ENCODE results near the gene TRIOBP. TPM values are rescaled to one million over a fixed set of nuclear protein-coding genes. Genes with fewer than 3 reads are reported as not detected.
A peak's percentile ranks its signal among the peaks of the same experiment; 100 is the strongest.

The TRIOBP gene
- total RNA-seq, 1 donor from 2014 or later, result 42.9 TPM

DNA sequence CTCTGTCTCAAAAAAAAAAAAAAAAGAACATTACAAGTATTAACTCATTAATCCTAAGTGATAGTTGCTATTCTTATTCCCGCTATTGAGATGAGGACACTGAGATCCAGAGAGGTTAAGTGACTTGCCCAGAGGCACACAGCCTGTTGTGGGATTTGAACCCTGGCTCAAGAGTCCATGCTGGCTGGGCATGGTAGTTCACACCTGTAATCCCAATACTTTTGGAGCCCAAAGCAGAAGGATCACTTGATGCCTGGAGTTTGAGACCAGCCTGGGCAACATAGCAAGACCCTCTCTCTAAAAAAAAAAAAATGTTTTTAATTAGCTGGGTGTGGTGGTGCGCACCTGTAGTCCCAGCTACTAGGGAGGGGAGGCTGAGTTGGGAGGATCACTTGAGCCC is 115.0 kb downstream of the TRIOBP start:
- H3K27ac Mint-ChIP-seq, result no peak overlapping the region
- no peak for DNase-seq (ENCODE audit: extremely low spot score, unreplicated experiment)
- H3K36me3 Mint-ChIP-seq, result no peaks in the 10 kb centered on the region
- H3K9me3 Mint-ChIP-seq, result no peaks in the 10 kb centered on the region
- H3K4me3 Mint-ChIP-seq, result no peak overlapping the region
- no peaks in the 10 kb centered on the region for H3K27me3 Mint-ChIP-seq
- no peak for TF ChIP-seq CTCF (conservative IDR thresholded peaks at IDR 0.05)
- peaks cover 3% of the 10 kb centered on the region for H3K4me1 Mint-ChIP-seq (ENCODE audit: unreplicated experiment)

GRCh38 chr22:37812869-37813678 is 116.2 kb downstream of the TRIOBP start:
- H3K36me3 Mint-ChIP-seq, result no peaks in the 10 kb centered on the region
- DNase-seq (ENCODE audit: extremely low spot score, unreplicated experiment), result no peak
- H3K9me3 Mint-ChIP-seq, result no peaks in the 10 kb centered on the region

GRCh38 chr22:37815593-37815992 is 118.7 kb downstream of the TRIOBP start:
- no peak for TF ChIP-seq CTCF (conservative IDR thresholded peaks at IDR 0.05)
- no peaks in the 10 kb centered on the region for H3K36me3 Mint-ChIP-seq
- H3K4me3 Mint-ChIP-seq, result no peak overlapping the region
- H3K4me1 Mint-ChIP-seq (ENCODE audit: unreplicated experiment), result peaks cover 7% of the 10 kb centered on the region
- DNase-seq (ENCODE audit: extremely low spot score, unreplicated experiment), result no peak
- H3K27me3 Mint-ChIP-seq, result peaks cover 17% of the 10 kb centered on the region
- H3K9me3 Mint-ChIP-seq, result no peaks in the 10 kb centered on the region
- H3K27ac Mint-ChIP-seq, result no peak overlapping the region

More at GRCh38 chr22:37812869-37813678, 116.2 kb downstream of the TRIOBP start:
- Mint-ChIP-seq H3K4me3 (no peak overlapping the region), H3K27ac (peak overlapping the region; percentile 26), H3K27me3 (peaks cover 2% of the 10 kb centered on the region), H3K4me1 (ENCODE audit: unreplicated experiment) (peaks cover 10% of the 10 kb centered on the region)
- TF ChIP-seq CTCF (conservative IDR thresholded peaks at IDR 0.05), result no peak

- H3K4me3 Mint-ChIP-seq, result no peak overlapping the region
- peaks cover 22% of the 10 kb centered on the region for H3K27me3 Mint-ChIP-seq
- TF ChIP-seq CTCF (conservative IDR thresholded peaks at IDR 0.05), result no peak
- peaks cover 7% of the 10 kb centered on the region for H3K4me1 Mint-ChIP-seq (ENCODE audit: unreplicated experiment)
- no peaks in the 10 kb centered on the region for H3K36me3 Mint-ChIP-seq
- no peaks in the 10 kb centered on the region for H3K9me3 Mint-ChIP-seq
- H3K27ac Mint-ChIP-seq, result no peak overlapping the region
- no peak for DNase-seq (ENCODE audit: extremely low spot score, unreplicated experiment)
Measured at GRCh38 chr22:37816543-37817180, 119.8 kb downstream of the TRIOBP start.

- Mint-ChIP-seq H3K36me3 (no peaks in the 10 kb centered on the region), H3K27me3 (peaks cover 32% of the 10 kb centered on the region), H3K4me1 (ENCODE audit: unreplicated experiment) (peaks cover 12% of the 10 kb centered on the region), H3K9me3 (no peaks in the 10 kb centered on the region), H3K27ac (peak overlapping the region; percentile 71), H3K4me3 (peak overlapping the region; percentile 83)
- peak; percentile 99 for TF ChIP-seq CTCF (conservative IDR thresholded peaks at IDR 0.05)
- DNase-seq (ENCODE audit: extremely low spot score, unreplicated experiment), result peak; percentile 91
Measured at GRCh38 chr22:37817705-37818408, 121.0 kb downstream of the TRIOBP start.

All from type B pancreatic cell (in vitro differentiated cells).